OCI-LY1 (cell line): Measurements from ENCODE around the gene RASGRF2.

Experiments
- H2AFZ ChIP-seq: fragments of 200-600 bp; sonication (generic), shearing (Covaris generic); 2 replicates; pipeline ENCODE4 v1.6.0; 2014; ENCODE audit warnings: antibody characterized with exemption, mild to moderate bottlenecking, low read length
- H3F3A ChIP-seq: fragments of 200-600 bp; sonication (generic), shearing (Covaris generic); 2 replicates; pipeline ENCODE4 v1.6.0; 2014; ENCODE audit warnings: mild to moderate bottlenecking, antibody characterized with exemption, low read length, moderate library complexity; ENCODE audit not compliant: insufficient read depth
- H3K27ac ChIP-seq: fragments of 200-600 bp; sonication (generic); 2 replicates; pipeline ENCODE4 v1.5.1; 2014; ENCODE audit warnings: low read length, mixed run types, mild to moderate bottlenecking, low read depth; ENCODE audit not compliant: poor library complexity, severe bottlenecking
- H3K27me3 ChIP-seq: fragments of 200-600 bp; sonication (generic); 2 replicates; pipeline ENCODE4 v1.6.0; 2014; ENCODE audit warnings: antibody characterized with exemption, mild to moderate bottlenecking, low read length, moderate library complexity; ENCODE audit not compliant: insufficient read depth
- H3K36me3 ChIP-seq: fragments of 200-600 bp; sonication (generic); 2 replicates; pipeline ENCODE4 v1.6.1; 2014; ENCODE audit warnings: mild to moderate bottlenecking, antibody characterized with exemption, low read length, moderate library complexity, mixed read lengths; ENCODE audit not compliant: insufficient read depth
- H3K4me1 ChIP-seq: fragments of 200-600 bp; sonication (generic); 2 replicates; pipeline ENCODE4 v1.5.1; 2014; ENCODE audit warnings: mild to moderate bottlenecking, low read length, moderate library complexity; ENCODE audit not compliant: insufficient read depth, severe bottlenecking
- H3K4me2 ChIP-seq: fragments of 200-600 bp; sonication (generic), shearing (Covaris generic); 2 replicates; pipeline ENCODE4 v1.6.1; 2014; ENCODE audit warnings: low read length
- H3K4me3 ChIP-seq: fragments of 200-600 bp; sonication (generic); 2 replicates; pipeline ENCODE4 v1.5.1; 2014; ENCODE audit warnings: low read length, low read depth, mild to moderate bottlenecking, mixed read lengths; ENCODE audit not compliant: poor library complexity, severe bottlenecking
- H3K79me2 ChIP-seq: fragments of 200-600 bp; shearing (Covaris generic); 2 replicates; pipeline ENCODE4 v1.6.1; 2016; ENCODE audit warnings: mixed run types, low read length, mixed read lengths; ENCODE audit not compliant: insufficient read depth
- H3K9ac ChIP-seq: fragments of 200-600 bp; sonication (generic), shearing (Covaris generic); 2 replicates; pipeline ENCODE4 v1.6.1; 2014; ENCODE audit warnings: mild to moderate bottlenecking, low read length, mixed read lengths
- H3K9me2 ChIP-seq: fragments of 200-600 bp; sonication (generic), shearing (Covaris generic); 2 replicates; pipeline ENCODE4 v1.6.1; 2014; ENCODE audit warnings: low read depth, mild to moderate bottlenecking, low read length, mixed read lengths
- H3K9me3 ChIP-seq: fragments of 200-600 bp; shearing (Covaris generic); 2 replicates; pipeline ENCODE4 v1.6.1; 2014; ENCODE audit warnings: low read length, mixed read lengths
- H4K20me1 ChIP-seq: fragments of 200-600 bp; sonication (generic), shearing (Covaris generic); 2 replicates; pipeline ENCODE4 v1.6.0; 2016; ENCODE audit warnings: mild to moderate bottlenecking, low read length; ENCODE audit not compliant: insufficient read depth
- EZH2 ChIP-seq: fragments of 200-600 bp; sonication (generic), shearing (Covaris generic); IDR thresholded peaks from 2 replicates; pipeline ENCODE4 v1.8.0; 2017; ENCODE audit warnings: borderline replicate concordance, mixed run types, mild to moderate bottlenecking, antibody characterized with exemption, low read length, moderate library complexity, mixed read lengths
- TF ChIP-seq, protein P1 (sequence below): fragments of 200-600 bp; sonication (generic), shearing (Covaris generic); IDR thresholded peaks from 2 replicates; pipeline ENCODE4 v1.5.1; 2017; ENCODE audit warnings: mild to moderate bottlenecking, antibody characterized with exemption, low read length, moderate library complexity, mixed read lengths

Gene RASGRF2

DNA sequence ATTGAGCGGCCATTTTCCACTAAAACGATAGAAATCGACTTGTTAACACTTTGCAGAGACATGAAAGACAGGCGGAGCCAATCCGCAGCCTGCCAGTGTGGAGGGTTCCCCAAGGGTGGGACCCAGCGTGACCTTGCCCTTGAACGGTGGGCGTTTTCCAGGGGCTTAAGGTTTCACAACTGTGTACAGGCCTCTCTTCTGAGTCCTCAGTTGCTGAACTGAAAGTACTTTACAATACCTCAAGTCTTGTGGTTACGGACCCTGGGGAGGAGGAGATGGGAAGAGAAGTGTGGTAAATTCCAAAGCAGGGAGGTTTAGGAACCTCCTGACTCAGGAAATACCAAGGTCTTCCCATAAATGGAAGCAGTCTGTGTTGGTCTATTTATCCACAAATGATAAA lies 204.8 kb downstream of the RASGRF2 start:
- no peak overlapping the region for H3K4me3 ChIP-seq
- no peaks in the 10 kb centered on the region for H3K9me2 ChIP-seq
- H2AFZ ChIP-seq: no peak overlapping the region
- TF ChIP-seq, protein P1, sequence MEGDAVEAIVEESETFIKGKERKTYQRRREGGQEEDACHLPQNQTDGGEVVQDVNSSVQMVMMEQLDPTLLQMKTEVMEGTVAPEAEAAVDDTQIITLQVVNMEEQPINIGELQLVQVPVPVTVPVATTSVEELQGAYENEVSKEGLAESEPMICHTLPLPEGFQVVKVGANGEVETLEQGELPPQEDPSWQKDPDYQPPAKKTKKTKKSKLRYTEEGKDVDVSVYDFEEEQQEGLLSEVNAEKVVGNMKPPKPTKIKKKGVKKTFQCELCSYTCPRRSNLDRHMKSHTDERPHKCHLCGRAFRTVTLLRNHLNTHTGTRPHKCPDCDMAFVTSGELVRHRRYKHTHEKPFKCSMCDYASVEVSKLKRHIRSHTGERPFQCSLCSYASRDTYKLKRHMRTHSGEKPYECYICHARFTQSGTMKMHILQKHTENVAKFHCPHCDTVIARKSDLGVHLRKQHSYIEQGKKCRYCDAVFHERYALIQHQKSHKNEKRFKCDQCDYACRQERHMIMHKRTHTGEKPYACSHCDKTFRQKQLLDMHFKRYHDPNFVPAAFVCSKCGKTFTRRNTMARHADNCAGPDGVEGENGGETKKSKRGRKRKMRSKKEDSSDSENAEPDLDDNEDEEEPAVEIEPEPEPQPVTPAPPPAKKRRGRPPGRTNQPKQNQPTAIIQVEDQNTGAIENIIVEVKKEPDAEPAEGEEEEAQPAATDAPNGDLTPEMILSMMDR: no peak
- no peak for TF ChIP-seq EZH2
- no peaks in the 10 kb centered on the region for H3K9me3 ChIP-seq
- H3F3A ChIP-seq: no peaks in the 10 kb centered on the region
- no peaks in the 10 kb centered on the region for H3K36me3 ChIP-seq
- no peaks in the 10 kb centered on the region for H3K4me1 ChIP-seq
- no peaks in the 10 kb centered on the region for H4K20me1 ChIP-seq
- no peak overlapping the region for H3K4me2 ChIP-seq
- no peaks in the 10 kb centered on the region for H3K79me2 ChIP-seq
- H3K27me3 ChIP-seq: peaks cover 6% of the 10 kb centered on the region; the same call in 1 of the 2 replicates
- no peak overlapping the region for H3K27ac ChIP-seq
- no peak overlapping the region for H3K9ac ChIP-seq

DNA sequence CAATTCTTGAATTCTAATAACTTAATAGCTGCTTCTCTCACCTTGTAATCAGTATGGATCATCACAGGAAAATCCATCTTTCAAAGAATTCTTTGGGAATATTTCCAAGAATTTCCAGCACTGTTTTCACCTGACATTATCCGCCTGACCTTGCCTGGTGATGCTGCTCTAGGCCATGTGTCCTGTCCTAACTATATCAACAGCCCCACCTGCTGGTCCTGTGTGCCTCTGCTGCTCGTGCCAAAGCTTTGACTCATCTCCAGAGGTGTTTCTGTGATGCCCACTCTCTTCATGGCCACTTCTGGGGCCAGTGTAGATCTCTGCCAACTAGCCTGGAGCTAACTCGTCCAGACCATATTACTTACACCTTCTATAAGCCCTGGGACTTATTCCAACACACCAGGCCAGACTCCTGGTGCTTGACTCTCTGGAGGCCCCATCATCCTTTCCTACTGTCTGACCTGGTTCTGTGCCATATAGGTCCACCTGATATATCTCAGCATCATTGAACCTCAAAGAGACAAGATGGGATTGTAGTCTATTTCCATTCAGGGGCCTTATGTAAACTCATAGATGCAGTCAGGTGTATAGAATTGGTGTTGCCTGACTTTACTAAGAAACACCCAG lies 205.4 kb downstream of the RASGRF2 start:
- TF ChIP-seq, protein P1: peak; percentile 83
- no peak for TF ChIP-seq EZH2
- no peak overlapping the region for H3K4me3 ChIP-seq
- H4K20me1 ChIP-seq: no peaks in the 10 kb centered on the region
- H2AFZ ChIP-seq: no peak overlapping the region
- H3K27me3 ChIP-seq: peaks cover 6% of the 10 kb centered on the region; the same call in 1 of the 2 replicates
- no peaks in the 10 kb centered on the region for H3K9me2 ChIP-seq
- no peaks in the 10 kb centered on the region for H3F3A ChIP-seq
- no peaks in the 10 kb centered on the region for H3K36me3 ChIP-seq
- H3K27ac ChIP-seq: no peak overlapping the region
- no peak overlapping the region for H3K9ac ChIP-seq
- H3K79me2 ChIP-seq: no peaks in the 10 kb centered on the region
- no peaks in the 10 kb centered on the region for H3K4me1 ChIP-seq
- no peaks in the 10 kb centered on the region for H3K9me3 ChIP-seq
- H3K4me2 ChIP-seq: no peak overlapping the region

DNA sequence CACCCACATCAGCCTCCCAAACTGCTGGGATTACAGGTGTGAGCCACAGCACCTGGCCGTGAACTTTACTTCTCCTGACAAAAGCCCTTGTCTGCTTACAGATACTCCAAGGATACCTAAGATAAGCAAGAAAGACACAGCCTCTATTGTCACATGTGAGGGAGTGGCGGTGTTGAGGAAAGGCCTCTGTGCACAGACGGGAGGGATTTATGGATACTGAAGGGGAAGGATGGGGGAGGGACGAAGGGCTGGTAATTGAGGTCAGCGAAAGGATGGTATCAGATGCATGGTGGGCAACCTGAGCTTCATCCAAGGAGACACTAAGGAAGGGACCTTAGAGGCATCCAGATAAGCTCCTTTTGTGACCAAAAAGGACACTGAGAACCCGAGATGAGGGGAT lies 206.3 kb downstream of the RASGRF2 start:
- no peaks in the 10 kb centered on the region for H3F3A ChIP-seq
- no peaks in the 10 kb centered on the region for H3K9me2 ChIP-seq
- H3K27me3 ChIP-seq: peaks cover 3% of the 10 kb centered on the region; the same call in 1 of the 2 replicates
- H3K4me3 ChIP-seq: no peak overlapping the region
- no peaks in the 10 kb centered on the region for H4K20me1 ChIP-seq
- no peak overlapping the region for H3K27ac ChIP-seq
- no peak for TF ChIP-seq EZH2
- TF ChIP-seq, protein P1: no peak
- no peak overlapping the region for H2AFZ ChIP-seq
- H3K36me3 ChIP-seq: no peaks in the 10 kb centered on the region
- H3K4me1 ChIP-seq: no peaks in the 10 kb centered on the region
- no peak overlapping the region for H3K4me2 ChIP-seq
- H3K79me2 ChIP-seq: no peaks in the 10 kb centered on the region
- no peaks in the 10 kb centered on the region for H3K9me3 ChIP-seq
- H3K9ac ChIP-seq: no peak overlapping the region
